ENCODE results near the gene CCDC30. TPM values are rescaled to one million over a fixed set of nuclear protein-coding genes. Genes with fewer than 3 reads are reported as not detected.

Gene CCDC30
- total and polyA plus RNA-seq, 10 of the 15 experiments (the other 5 are each of a cell fraction or from before 2014, with no cell fraction given), result 0.46 to 1.8 (median 1.0) TPM

- TF ChIP-seq BCLAF1 (IDR thresholded peaks at IDR 0.05) (no peak), NBN (IDR thresholded peaks at IDR 0.05) (peak; percentile 78), RELA (IDR thresholded peaks at IDR 0.05; ENCODE audit: borderline replicate concordance, partially characterized antibody) (peak; percentile 41), ZNF207 (IDR thresholded peaks at IDR 0.05; ENCODE audit: borderline replicate concordance) (no peak), ZBTB11 (CRISPR knock-in tag; IDR thresholded peaks at IDR 0.05) (no peak), BCL3 (IDR thresholded peaks at IDR 0.05; ENCODE audit: borderline replicate concordance, insufficient read depth, low read depth, low read length, poor library complexity, severe bottlenecking) (no peak), EZH2 (IDR thresholded peaks at IDR 0.05; ENCODE audit: borderline replicate concordance, control insufficient read depth, low read depth, low read length) (no peak), NKRF (conservative IDR thresholded peaks at IDR 0.05) (peak; percentile 85), CHD2 (IDR thresholded peaks at IDR 0.05; ENCODE audit: borderline replicate concordance, low read depth, low read length) (peak; percentile 93), POLR2AphosphoS5 (IDR thresholded peaks at IDR 0.05; ENCODE audit: low read length) (peak; percentile 84), HDAC2 (IDR thresholded peaks at IDR 0.05) (no peak), POU2F2 (IDR thresholded peaks at IDR 0.05; ENCODE audit: borderline replicate concordance, low read depth, low read length) (peak; percentile 61; the same call in 1 of the 3 replicates), CHD1 (IDR thresholded peaks at IDR 0.05; ENCODE audit: low read depth, low read length) (no peak), HSF1 (IDR thresholded peaks at IDR 0.05; ENCODE audit: low read depth, low read length) (no peak)
These were observed 218.8 kb downstream of the CCDC30 start, which contains the start of gene YBX1 (continued) for GRCh38 chr1:42681741-42682483.

All from GM12878 (cell line).